ENCODE results near the gene PPP1R14B. TPM values are rescaled to one million over a fixed set of nuclear protein-coding genes. Genes with fewer than 3 reads are reported as not detected.
A peak's percentile ranks its signal among the peaks of the same experiment; 100 is the strongest.

Gene PPP1R14B
- total RNA-seq, 1 donor from 2014 or later: 187 TPM

GRCh38 chr11:64284048-64284961, 37.6 kb upstream of the PPP1R14B start, which contains the start of gene BAD:
BAD (minus strand) TSS chr11:64284665; CDS start chr11:64284368, 297 bp downstream.
- peak within 1 kb of the TSS; percentile 87 for H3K4me3 Mint-ChIP-seq
- H3K27ac Mint-ChIP-seq: peak within 1 kb of the TSS; percentile 88
- no peaks in the 10 kb centered on the region for H3K9me3 Mint-ChIP-seq
- H3K4me1 Mint-ChIP-seq (ENCODE audit: unreplicated experiment): peaks cover 13% of the 10 kb centered on the region
- peak; percentile 95 for DNase-seq (ENCODE audit: extremely low spot score, unreplicated experiment)
- H3K36me3 Mint-ChIP-seq: peaks cover 8% of the 10 kb centered on the region
- peaks cover 4% of the 10 kb centered on the region for H3K27me3 Mint-ChIP-seq
- no peak for TF ChIP-seq CTCF (conservative IDR thresholded peaks at IDR 0.05)

- H3K9me3 Mint-ChIP-seq: no peaks in the 10 kb centered on the region
- DNase-seq (ENCODE audit: extremely low spot score, unreplicated experiment): no peak
- no peaks in the 10 kb centered on the region for H3K27me3 Mint-ChIP-seq
- no peak for TF ChIP-seq CTCF (conservative IDR thresholded peaks at IDR 0.05)
- peaks cover 13% of the 10 kb centered on the region for H3K4me1 Mint-ChIP-seq (ENCODE audit: unreplicated experiment)
- H3K4me3 Mint-ChIP-seq: peak overlapping the region; percentile 87
- H3K36me3 Mint-ChIP-seq: peaks cover 11% of the 10 kb centered on the region
- H3K27ac Mint-ChIP-seq: peak overlapping the region; percentile 88
Measured at GRCh38 chr11:64283092-64283491, 36.3 kb upstream of the PPP1R14B start.

- Mint-ChIP-seq H3K4me3 (no peak overlapping the region), H3K36me3 (peaks cover 11% of the 10 kb centered on the region), H3K4me1 (ENCODE audit: unreplicated experiment) (peaks cover 12% of the 10 kb centered on the region)
Measured at GRCh38 chr11:64281957-64282770, 35.4 kb upstream of the PPP1R14B start.

GRCh38 chr11:64278576-64279190, 31.9 kb upstream of the PPP1R14B start:
- no peak overlapping the region for H3K27ac Mint-ChIP-seq
- no peaks in the 10 kb centered on the region for H3K27me3 Mint-ChIP-seq
- peaks cover 11% of the 10 kb centered on the region for H3K36me3 Mint-ChIP-seq
- H3K9me3 Mint-ChIP-seq: no peaks in the 10 kb centered on the region
- TF ChIP-seq CTCF (conservative IDR thresholded peaks at IDR 0.05): no peak
- no peak overlapping the region for H3K4me3 Mint-ChIP-seq
- no peak for DNase-seq (ENCODE audit: extremely low spot score, unreplicated experiment)
- peaks cover 4% of the 10 kb centered on the region for H3K4me1 Mint-ChIP-seq (ENCODE audit: unreplicated experiment)

More at GRCh38 chr11:64281957-64282770, 35.4 kb upstream of the PPP1R14B start:
- TF ChIP-seq CTCF (conservative IDR thresholded peaks at IDR 0.05): no peak
- no peak for DNase-seq (ENCODE audit: extremely low spot score, unreplicated experiment)
- Mint-ChIP-seq H3K9me3 (no peaks in the 10 kb centered on the region), H3K27ac (peak overlapping the region; percentile 36), H3K27me3 (no peaks in the 10 kb centered on the region)

GRCh38 chr11:64276653-64277431, 30.1 kb upstream of the PPP1R14B start:
- Mint-ChIP-seq H3K4me1 (ENCODE audit: unreplicated experiment) (peaks cover 6% of the 10 kb centered on the region), H3K27me3 (no peaks in the 10 kb centered on the region), H3K9me3 (no peaks in the 10 kb centered on the region), H3K4me3 (no peak overlapping the region), H3K27ac (no peak overlapping the region), H3K36me3 (peaks cover 11% of the 10 kb centered on the region)
- no peak for TF ChIP-seq CTCF (conservative IDR thresholded peaks at IDR 0.05)
- peak; percentile 66 for DNase-seq (ENCODE audit: extremely low spot score, unreplicated experiment)
